Measurements from ENCODE around the gene ZNF436. TPM values are rescaled to one million over a fixed set of nuclear protein-coding genes. Genes with fewer than 3 reads are reported as not detected.

The ZNF436 gene
- total RNA-seq, 1 experiment from 2014 or later = 16.0 TPM

DNA sequence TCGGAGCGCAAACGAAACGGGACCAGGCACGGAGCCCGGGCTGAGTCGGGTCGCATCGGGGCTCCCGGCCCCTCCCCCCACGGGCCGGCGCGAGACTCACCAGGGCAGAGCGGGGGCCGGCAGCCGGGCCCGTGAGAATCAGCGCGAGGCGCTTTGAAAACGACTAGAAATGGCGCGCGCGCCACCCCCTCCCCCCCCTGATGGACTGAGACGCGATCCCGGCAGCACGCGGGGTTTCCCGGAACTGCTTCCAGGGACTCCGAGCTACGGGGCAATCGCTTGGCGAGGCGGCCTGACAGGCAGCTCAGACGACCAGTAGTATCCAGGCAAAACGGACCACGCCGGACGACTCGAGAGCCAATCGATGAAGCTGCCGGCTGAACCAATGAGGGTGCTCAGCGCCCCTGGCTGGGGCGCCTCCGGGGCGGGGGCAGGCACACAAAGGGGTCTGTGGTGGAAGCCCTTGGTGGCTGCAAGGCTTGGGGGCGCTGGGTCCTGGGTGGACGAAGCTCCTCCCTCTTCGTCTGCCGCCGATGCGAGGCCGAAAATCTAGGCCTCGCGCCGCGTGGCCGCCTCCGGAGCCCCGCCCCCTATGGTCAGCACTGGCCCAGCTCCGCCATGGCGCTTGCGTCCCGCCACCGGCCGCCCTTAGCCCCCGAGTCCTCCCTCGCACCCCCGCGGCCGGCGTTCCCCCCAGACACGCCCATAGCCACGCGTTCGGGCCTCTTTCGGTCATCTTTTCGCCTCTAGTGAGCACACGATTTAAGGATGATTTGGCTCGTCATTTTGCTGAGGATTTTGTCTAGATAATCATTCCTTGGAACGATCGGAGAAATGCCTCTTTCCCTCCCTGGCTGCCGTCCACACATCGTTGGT lies 25.3 kb downstream of the ZNF436 start, which contains the start of gene HNRNPR:
TSS of gene HNRNPR (minus strand) at position 174 of the 876 bp plus-strand sequence. CDS start 3,276 bp downstream, outside the sequence.
- POLR2A ChIA-PET = interaction anchor here (0.6 to 1.7 kb wide), 23 partner anchors 13 to 1556 kb away, joined by 3 to 11 read pairs (median 6); partner anchors contain the start of gene E2F2
- BruUV-seq (replicated peaks) = no TSS peak
- peaks cover 10% of the 10 kb centered on the region for H3K36me3 ChIP-seq (ENCODE audit: control insufficient read depth, insufficient read depth, low read length)
- peak; percentile 98 for DNase-seq (ENCODE audit: low read depth, low spot score)
- intact Hi-C loops (cut with micrococcal nuclease; ENCODE audit: unreplicated experiment) = loop anchor here (2.0 kb wide), 1 partner anchor 60 kb away; no protein-coding TSS in a partner anchor
- no peaks in the 10 kb centered on the region for H3K27me3 ChIP-seq (ENCODE audit: control insufficient read depth, insufficient read depth, low read length)
- H3K27ac ChIP-seq (ENCODE audit: low read length) = peak within 1 kb of the TSS; percentile 100
- TF ChIP-seq, protein P1, sequence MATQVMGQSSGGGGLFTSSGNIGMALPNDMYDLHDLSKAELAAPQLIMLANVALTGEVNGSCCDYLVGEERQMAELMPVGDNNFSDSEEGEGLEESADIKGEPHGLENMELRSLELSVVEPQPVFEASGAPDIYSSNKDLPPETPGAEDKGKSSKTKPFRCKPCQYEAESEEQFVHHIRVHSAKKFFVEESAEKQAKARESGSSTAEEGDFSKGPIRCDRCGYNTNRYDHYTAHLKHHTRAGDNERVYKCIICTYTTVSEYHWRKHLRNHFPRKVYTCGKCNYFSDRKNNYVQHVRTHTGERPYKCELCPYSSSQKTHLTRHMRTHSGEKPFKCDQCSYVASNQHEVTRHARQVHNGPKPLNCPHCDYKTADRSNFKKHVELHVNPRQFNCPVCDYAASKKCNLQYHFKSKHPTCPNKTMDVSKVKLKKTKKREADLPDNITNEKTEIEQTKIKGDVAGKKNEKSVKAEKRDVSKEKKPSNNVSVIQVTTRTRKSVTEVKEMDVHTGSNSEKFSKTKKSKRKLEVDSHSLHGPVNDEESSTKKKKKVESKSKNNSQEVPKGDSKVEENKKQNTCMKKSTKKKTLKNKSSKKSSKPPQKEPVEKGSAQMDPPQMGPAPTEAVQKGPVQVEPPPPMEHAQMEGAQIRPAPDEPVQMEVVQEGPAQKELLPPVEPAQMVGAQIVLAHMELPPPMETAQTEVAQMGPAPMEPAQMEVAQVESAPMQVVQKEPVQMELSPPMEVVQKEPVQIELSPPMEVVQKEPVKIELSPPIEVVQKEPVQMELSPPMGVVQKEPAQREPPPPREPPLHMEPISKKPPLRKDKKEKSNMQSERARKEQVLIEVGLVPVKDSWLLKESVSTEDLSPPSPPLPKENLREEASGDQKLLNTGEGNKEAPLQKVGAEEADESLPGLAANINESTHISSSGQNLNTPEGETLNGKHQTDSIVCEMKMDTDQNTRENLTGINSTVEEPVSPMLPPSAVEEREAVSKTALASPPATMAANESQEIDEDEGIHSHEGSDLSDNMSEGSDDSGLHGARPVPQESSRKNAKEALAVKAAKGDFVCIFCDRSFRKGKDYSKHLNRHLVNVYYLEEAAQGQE (IDR thresholded peaks at IDR 0.05; ENCODE audit: insufficient read depth in 1 of 2, low read depth in 2 of 2, low read length in 1 of 2) = 0 out of 4 replicates have a peak, but pooled peaks of 1 of the 2 experiments have one; percentile 40
- TF ChIP-seq SIN3A (IDR thresholded peaks at IDR 0.05; ENCODE audit: borderline replicate concordance, insufficient read depth, low read depth, low read length) = peak; percentile 58; the same call in 1 of the 2 replicates
- TF ChIP-seq TCF7L2 (IDR thresholded peaks at IDR 0.05; ENCODE audit: low read depth, low read length) = peak; percentile 56; the same call in 1 of the 2 replicates
- TF ChIP-seq, protein P2, sequence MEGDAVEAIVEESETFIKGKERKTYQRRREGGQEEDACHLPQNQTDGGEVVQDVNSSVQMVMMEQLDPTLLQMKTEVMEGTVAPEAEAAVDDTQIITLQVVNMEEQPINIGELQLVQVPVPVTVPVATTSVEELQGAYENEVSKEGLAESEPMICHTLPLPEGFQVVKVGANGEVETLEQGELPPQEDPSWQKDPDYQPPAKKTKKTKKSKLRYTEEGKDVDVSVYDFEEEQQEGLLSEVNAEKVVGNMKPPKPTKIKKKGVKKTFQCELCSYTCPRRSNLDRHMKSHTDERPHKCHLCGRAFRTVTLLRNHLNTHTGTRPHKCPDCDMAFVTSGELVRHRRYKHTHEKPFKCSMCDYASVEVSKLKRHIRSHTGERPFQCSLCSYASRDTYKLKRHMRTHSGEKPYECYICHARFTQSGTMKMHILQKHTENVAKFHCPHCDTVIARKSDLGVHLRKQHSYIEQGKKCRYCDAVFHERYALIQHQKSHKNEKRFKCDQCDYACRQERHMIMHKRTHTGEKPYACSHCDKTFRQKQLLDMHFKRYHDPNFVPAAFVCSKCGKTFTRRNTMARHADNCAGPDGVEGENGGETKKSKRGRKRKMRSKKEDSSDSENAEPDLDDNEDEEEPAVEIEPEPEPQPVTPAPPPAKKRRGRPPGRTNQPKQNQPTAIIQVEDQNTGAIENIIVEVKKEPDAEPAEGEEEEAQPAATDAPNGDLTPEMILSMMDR (IDR thresholded peaks at IDR 0.05) = no peak
- TF ChIP-seq POLR2AphosphoS5 (IDR thresholded peaks at IDR 0.05; ENCODE audit: low read depth, low read length) = peak; percentile 94
- in situ Hi-C loops (cut with HindIII; ENCODE audit: low pct_unique_long_range_greater_than_20kb, low sequenced_read_pairs) = no loop called here
- peak; percentile 96 for ATAC-seq
- H3K4me3 ChIP-seq (ENCODE audit: low read depth in 2 of 2, low read length in 2 of 2) = peak within 1 kb of the TSS; percentile 81 to 94
- no peaks in the 10 kb centered on the region for H3K9me3 ChIP-seq (ENCODE audit: control insufficient read depth, insufficient read depth, low read depth, low read length)
- H3K4me1 ChIP-seq (ENCODE audit: control insufficient read depth, insufficient read depth, low read length) = peaks cover 25% of the 10 kb centered on the region
- CTCF ChIA-PET = interaction anchor here (0.5 to 2.0 kb wide), 11 partner anchors 11 to 318 kb away, joined by 3 to 9 read pairs (median 3); no protein-coding TSS in a partner anchor

DNA sequence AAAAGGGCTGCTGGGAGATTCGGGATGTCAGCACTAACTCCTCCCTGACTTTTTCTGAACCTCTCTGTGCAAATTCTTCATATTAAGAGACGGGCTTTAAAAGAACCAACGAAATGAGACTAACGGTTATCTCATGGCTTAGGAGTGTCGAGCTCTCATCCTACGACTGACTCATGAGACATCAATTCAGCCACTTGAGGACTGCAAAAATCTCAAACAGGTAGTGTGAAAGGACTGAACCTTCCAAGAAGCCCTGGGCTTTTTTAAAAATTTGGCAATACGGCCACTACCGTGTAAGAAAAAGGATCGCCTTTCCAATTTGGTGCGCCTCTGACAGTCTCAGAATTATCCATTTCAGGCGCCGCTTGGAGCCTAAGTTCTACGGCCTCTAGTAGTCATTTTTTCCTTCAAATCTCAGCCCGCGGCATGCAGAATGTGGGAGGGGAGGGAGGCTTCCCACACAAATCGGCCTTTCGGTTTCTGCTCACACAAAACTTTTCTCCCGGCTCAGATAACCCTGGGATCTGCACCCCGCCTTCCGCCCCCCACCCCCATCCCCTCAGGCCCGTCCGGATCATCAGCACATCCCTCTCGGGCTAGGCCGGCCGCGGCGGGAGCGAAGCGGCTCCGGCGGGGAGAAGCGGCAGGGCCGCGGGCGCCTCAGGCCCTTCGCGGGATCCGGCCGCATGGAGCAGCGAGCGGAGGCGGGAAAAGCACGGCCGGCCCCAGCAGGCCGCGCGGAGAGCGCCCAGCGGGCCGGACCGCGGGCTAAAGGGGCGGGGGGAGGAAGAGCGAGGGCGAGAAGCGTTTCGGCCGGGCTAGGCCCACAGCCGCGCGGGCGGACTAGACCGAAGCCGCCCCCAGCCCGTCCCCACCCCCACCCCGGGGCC lies 26.2 kb downstream of the ZNF436 start:
- Histone ChIP-seq H3K4me1 (ENCODE audit: control insufficient read depth, insufficient read depth, low read length) (peaks cover 34% of the 10 kb centered on the region), H3K27me3 (ENCODE audit: control insufficient read depth, insufficient read depth, low read length) (no peaks in the 10 kb centered on the region), H3K36me3 (ENCODE audit: control insufficient read depth, insufficient read depth, low read length) (peaks cover 10% of the 10 kb centered on the region), H3K27ac (ENCODE audit: low read length) (peak overlapping the region; percentile 100), H3K9me3 (ENCODE audit: control insufficient read depth, insufficient read depth, low read depth, low read length) (no peaks in the 10 kb centered on the region), H3K4me3 (ENCODE audit: low read depth in 2 of 2, low read length in 2 of 2) (peak overlapping the region; percentile 77 to 94)
- peak; percentile 37; the same call in 1 of the 2 replicates for TF ChIP-seq POLR2AphosphoS5 (IDR thresholded peaks at IDR 0.05; ENCODE audit: low read depth, low read length)
- TF ChIP-seq TCF7L2 (IDR thresholded peaks at IDR 0.05; ENCODE audit: low read depth, low read length) = no peak
- POLR2A ChIA-PET = interaction anchor here (0.6 to 1.7 kb wide), 4 partner anchors 25 to 82 kb away, joined by 3 to 6 read pairs (median 5); no protein-coding TSS in a partner anchor
- DNase-seq (ENCODE audit: low read depth, low spot score) (peak; percentile 43), ATAC-seq (peak; percentile 65)
- intact Hi-C loops (cut with micrococcal nuclease; ENCODE audit: unreplicated experiment) (loop anchor here (2.0 kb wide), 1 partner anchor 61 kb away; no protein-coding TSS in a partner anchor), in situ Hi-C loops (cut with HindIII; ENCODE audit: low pct_unique_long_range_greater_than_20kb, low sequenced_read_pairs) (no loop called here)
- CTCF ChIA-PET = interaction anchor here (0.8 to 2.0 kb wide), 3 partner anchors 24 to 196 kb away, joined by 3 to 9 read pairs (median 3); no protein-coding TSS in a partner anchor
- no TSS peak for BruUV-seq (replicated peaks)
